DMS153 (cell line): Measurements from ENCODE around the gene PRKD1.

ENCODE experiments used
- DNase-seq: peaks from one replicate; lab custom pipeline; 2025; lab: John Stamatoyannopoulos, UW

The PRKD1 gene

GRCh38 chr14:29603696-29604095 lies 324.0 kb downstream of the PRKD1 start:
- no peak for DNase-seq

DNA sequence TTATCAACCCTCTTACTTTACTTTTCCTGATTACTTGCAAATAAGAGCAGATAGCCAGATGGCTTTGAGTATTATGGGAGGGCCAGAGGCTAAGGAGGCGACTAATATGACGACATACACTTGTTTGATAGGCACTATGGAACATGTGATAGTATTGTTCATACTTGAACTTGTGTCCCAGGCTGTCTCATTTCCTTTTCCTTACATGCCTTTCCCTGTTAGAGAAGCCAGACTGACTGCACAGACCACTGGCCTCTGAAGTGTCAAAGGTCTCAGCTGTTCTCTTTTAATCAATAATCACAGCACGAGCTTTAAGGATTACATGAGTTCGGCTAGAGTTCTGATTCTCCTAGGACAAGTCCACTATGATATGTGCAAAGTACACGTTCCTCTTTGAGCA lies 326.0 kb downstream of the PRKD1 start:
- no peak for DNase-seq

DNA sequence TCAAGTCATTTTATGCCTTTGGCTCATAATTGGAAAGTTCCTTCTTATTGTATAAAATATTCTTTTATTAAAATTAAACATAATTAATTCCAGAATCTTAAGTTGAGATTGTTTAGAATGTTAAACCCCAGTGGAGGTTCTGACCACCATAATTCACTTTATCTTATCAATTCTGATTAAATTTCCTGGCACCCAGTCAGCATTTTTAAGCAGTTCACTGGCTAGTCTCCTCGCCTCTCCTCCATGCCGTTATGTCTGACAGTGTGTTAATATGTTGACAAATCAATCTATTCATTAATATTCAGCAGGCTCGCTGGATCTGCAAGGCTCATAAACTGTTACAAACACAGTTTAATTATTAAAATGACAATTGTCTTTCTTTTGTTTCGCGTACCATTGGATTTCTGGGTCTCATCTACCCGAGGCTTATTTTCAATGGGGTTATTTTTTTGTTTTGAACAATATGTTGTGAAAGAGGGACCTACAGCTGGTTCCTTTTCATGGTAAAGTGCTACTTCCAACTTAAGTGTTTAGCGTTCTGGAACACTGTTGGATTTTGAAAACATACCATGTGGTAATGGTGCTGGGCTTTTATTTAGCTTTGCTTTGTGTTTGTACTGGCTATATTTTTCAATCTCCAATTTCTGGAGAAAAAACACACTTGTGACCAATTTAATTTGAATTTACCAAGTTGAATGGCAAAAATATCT lies 339.7 kb downstream of the PRKD1 start:
- no peak for DNase-seq

GRCh38 chr14:29587046-29587445 lies 340.6 kb downstream of the PRKD1 start:
- DNase-seq, result no peak

DNA sequence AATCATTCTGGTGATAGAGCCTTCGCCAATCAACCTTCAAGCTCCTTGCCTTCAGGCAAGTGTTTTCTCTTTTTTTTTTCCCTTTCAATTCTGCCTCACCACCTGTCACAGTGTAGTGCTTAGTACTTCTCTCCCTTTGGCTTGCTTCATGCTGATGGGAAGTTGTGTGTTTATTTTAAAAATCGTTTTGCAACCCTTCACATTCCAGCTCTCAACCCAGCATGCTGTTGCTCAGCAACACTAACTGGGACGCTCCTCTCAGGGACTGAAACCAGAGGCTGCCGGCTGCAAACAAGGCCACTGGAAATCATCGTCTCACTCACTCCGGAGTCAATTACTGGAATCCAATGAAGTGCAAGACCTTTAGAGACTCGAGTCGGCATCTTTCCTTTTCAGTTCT lies 342.7 kb downstream of the PRKD1 start:
- DNase-seq, result peak; percentile 87

GRCh38 chr14:29580763-29581162 lies 346.9 kb downstream of the PRKD1 start:
- DNase-seq, result no peak

DNA sequence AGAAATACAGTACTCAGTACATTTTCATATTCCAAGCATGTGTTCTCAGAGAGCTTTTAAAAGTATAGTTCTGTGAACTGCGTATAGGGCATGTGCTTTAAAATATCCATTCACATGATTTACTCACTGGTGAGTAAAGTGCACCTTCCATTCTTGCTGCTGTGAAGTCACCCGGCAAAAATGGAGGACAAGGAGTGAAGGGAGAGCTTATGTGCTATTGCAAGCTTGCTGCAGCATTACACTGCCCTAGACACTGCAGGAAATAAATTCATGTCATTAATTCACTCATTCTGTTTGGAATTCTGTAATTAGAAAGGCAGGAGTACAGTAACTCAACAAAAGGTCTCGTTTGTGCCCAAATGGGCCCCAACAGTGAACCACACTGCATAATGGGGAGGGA lies 347.8 kb downstream of the PRKD1 start:
- DNase-seq, result no peak

GRCh38 chr14:29576927-29577326 lies 350.7 kb downstream of the PRKD1 start:
- no peak for DNase-seq

- no peak for DNase-seq
These were observed 358.5 kb downstream of the PRKD1 start for GRCh38 chr14:29569194-29569593.

DNA sequence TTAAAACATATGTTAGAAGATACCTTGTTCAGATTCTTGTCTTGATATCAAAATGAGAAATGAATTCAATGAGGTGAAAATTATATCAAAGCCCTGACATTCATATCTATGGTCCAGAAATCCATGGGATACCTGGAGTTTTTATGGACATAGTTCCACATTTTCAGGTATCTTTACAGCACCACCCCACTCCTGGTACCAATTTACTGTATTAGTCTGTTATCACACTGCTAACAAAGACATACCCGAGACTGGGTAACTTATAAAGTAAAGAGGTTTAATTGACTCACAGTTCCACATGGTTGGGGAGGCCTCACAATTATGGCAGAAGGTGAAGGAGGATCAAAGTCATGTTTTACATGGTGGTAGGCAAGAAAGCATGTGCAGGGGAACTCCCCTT lies 361.5 kb downstream of the PRKD1 start:
- no peak for DNase-seq

- DNase-seq, result no peak
These were observed 369.1 kb downstream of the PRKD1 start for GRCh38 chr14:29558516-29558915.

DNA sequence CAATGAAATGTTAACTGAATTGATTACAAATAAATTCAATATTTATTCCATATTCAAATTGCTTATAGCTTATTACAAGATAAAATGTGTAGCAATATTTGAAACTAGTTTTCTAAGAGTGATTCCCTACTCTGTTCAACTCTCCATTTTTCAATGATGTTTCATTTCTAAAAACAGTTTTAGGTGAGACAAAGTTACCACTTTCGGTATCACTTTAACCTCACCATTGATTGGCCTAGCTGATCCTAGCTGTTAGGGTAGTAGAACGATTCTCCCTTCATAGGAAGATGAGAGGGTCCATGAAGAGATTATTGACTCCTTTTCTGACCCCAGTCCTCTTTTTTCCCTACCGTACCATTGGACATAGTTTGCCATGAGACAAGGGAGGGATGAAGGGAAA lies 373.3 kb downstream of the PRKD1 start:
- DNase-seq, result no peak

GRCh38 chr14:29553427-29553826 lies 374.2 kb downstream of the PRKD1 start:
- no peak for DNase-seq

GRCh38 chr14:29548948-29549370 lies 378.7 kb downstream of the PRKD1 start:
- DNase-seq, result peak; percentile 59

- DNase-seq, result no peak
These were observed 381.9 kb downstream of the PRKD1 start for GRCh38 chr14:29545714-29546113.

DNA sequence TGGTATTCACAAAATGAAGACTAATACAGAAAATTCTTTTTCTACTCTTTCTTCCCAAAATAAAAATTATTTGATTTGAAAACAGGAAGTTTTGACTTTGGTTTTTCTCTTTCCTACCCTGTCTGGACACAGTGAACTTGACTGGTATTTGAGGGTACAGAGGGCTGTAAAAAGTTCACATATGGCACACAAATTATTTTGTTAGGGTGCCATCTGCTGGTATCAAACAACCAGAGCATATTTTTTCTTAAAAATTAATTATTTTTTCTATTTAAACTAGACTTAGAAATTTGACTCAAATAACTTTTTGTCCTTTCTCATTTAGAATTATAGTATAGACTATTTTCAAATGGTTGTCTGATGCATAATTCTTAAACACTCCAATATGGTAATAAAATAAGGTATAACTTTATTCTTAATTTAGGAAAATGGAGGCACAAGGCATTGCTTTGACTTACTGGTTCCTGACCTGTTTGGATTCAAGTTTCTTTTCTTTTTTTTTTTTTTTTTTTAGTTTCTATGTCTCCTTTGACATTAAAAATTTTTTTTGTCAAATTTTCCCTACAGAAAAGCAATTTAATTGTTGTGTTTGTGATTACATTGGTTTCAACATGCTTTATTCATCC lies 390.6 kb downstream of the PRKD1 start:
- peak; percentile 24 for DNase-seq

GRCh38 chr14:29529418-29529817 lies 398.2 kb downstream of the PRKD1 start:
- no peak for DNase-seq

DNA sequence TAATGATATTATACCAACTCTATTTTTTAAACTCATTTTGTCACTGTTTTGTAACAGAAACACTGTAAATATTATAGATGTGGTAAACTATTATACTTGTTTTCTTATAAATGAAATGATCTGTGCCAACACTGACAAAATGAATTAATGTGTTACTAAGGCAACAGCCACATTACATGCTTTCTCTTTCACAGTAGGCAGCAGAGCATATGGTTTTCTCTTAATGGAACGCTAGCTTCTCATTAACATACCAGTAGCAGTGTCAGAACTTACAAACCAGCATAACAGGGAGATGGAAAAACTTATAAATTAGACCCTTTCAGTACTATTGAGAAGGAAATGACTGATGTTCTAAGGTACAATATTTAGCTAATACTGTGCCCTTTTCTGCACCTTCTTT lies 398.8 kb downstream of the PRKD1 start:
- DNase-seq, result peak; percentile 14

DNA sequence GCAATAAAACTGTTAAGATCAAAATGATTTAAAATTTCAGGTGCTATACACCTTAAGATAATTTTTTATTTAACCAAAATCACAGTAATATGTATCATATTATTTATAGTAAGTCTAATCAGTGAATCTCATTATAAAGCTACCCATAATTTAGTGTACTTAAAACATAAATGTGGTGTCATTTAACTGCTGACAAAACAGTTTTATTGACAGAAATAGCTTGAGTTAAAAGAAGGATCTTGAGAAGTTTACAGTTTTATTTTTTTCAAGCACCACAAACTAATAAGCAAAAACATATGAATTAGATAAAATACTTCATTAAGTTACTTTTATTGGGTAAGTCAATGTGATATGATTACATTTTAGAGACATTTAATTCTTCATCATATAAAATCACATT lies 400.4 kb downstream of the PRKD1 start:
- DNase-seq, result no peak
